SK-MEL-5 (cell line): Measurements from ENCODE around the gene ALPL. TPM values are rescaled to one million over a fixed set of nuclear protein-coding genes. Genes with fewer than 3 reads are reported as not detected.
"Not testable (repeated sequence)": the region's sequence is repeated elsewhere in the genome, so short reads cannot be mapped to it uniquely, and the experiment has no call there.

Experiments
- DNase-seq: peaks from one replicate; pipeline ENCODE4 v3.0.0-alpha.2; 2016; ENCODE audit warnings: low read depth, low spot score
- in situ Hi-C: cut with HindIII; loops from 2 replicates; pipeline ENCODE4 v1.10.0; 2016; ENCODE audit warnings: low sequenced_read_pairs, high pct_unique_total_duplicates, low pct_unique_long_range_greater_than_20kb
- polyA plus RNA-seq, 2 experiments: library from polyadenylated mRNA; depleted of rRNA; stranded (reverse); fragments of >200 nt; gene quantifications; 2 replicates each; pipeline ENCODE4 v1.2.3, GENCODE V29; 2015
- total RNA-seq: library from RNA; depleted of rRNA; stranded (reverse); fragments of >200 nt; shearing (Covaris generic); gene quantifications from 2 replicates; pipeline ENCODE4 v1.2.3, GENCODE V29; 2014; rRNA removed

ALPL gene
- 0.29 and 0.50 TPM in 2 replicates for total RNA-seq
- 0.43 and 0.95 TPM in 2 replicates for polyA plus RNA-seq (2015; cell fraction: cytosol; rRNA removed)
- not detected in 2 replicates for polyA plus RNA-seq (2015; cell fraction: nucleus; rRNA removed)

DNA sequence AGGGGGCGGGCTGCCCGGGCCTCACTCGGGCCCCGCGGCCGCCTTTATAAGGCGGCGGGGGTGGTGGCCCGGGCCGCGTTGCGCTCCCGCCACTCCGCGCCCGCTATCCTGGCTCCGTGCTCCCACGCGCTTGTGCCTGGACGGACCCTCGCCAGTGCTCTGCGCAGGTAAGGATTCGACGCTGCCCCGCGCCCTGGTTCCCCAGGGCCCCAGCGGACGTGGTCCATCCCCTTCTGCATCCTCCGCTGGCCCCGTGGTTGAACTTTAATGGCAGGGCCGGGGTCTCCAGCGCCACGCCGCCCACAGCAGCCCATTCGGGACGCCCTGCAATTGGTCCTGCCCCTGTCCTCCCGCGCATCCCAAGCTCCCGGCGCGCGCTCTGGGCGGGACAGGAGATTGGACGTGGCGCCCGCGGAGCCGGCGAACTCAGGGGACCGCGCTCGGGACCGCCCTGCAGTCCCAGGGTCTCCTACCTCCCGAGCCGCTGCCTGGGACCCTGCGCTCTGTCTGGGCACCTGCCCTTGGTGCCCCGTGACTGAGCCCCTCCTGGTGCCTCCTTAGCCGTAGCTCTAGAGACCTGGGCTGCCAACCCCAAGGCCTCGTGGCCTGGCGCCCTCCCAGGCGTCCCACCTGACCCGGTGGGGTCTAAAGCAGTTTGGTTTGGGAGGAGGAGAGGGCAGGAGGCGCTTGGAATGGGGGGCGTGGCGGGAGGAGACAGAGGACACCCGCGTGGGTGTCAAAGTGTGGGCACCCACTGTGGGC is at the start of gene ALPL:
Gene ALPL (plus strand): TSS at position 73 of the 762 bp plus-strand sequence. CDS start 44,659 bp downstream, outside the sequence.
- in situ Hi-C loops = no loop called here
- no peak for DNase-seq

DNA sequence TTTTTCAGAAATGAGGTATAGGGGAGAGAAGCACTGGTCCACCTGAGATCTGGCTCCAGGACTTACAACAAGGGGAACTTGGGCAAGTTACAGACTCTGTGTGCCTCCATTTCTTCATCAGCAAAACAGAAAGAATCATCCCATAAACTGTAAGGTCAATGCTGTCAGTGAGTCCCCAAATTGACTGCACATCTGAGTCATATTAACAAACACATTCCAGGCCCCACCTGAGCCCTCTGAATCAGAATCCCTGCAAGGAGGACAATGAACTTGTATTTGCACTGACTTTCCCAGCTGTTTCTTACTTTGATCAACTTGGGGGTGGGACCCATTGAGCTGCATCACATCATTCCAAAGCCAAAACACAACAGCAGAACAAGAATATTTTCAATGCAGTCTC is 44.1 kb upstream of the ALPL start:
- DNase-seq, in situ Hi-C loops: not testable (repeated sequence)

DNA sequence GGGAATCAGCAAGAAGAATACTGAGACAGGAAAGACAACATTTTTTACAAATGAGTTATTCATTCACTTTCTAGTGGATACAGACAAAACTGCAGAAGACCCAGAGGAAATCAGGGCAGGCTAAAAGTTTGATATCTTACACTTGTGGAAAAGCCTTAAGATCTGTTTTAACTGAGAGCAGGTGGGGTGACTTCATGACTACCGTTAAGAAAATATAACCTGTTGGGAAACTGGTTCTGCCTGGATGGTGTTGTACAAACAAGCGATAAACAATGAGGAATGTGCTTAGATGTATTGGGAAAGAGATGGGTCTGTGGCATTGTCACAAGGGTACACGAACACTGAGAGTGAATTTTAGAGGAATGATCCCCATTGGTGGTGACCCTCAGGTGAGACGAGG is 41.3 kb upstream of the ALPL start:
- DNase-seq, in situ Hi-C loops: not testable (repeated sequence)

DNA sequence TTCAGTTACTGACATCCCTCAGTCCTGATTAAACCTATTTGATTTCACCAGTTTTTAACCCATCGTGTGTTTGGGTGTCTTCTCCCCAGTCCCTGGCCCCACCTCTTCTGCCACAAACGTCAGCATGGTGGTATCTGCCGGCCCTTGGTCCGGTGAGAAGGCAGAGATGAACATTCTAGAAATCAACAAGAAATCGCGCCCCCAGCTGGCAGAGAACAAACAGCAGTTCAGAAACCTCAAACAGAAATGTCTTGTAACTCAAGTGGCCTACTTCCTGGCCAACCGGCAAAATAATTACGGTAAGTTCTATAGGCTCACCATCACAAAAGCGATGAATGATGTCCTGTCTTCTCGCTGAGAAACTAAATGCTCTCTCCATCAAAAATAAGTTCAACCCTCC is 40.6 kb upstream of the ALPL start:
- peak; percentile 66 for DNase-seq
- in situ Hi-C loops = no loop called here

DNA sequence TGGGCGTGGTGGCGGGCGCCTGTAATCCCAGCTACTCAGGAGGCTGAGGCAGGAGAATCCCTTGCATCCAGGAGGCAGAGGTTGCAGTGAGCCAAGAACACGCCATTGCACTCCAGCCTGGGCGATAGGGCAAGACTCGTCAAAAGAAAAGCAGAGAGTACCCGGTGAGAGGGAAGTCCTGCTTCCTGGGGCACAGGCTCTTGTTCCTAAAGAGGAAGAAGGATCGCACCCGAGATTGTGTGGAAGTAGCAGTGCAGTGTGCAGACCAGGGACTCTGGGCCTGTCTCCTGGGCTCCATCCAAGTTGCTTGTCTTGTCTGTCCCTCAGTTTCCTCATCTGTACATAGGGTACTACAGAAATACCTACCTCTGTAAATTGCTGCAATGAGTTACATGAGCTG is 39.6 kb upstream of the ALPL start:
- in situ Hi-C loops = no loop called here
- no peak for DNase-seq

DNA sequence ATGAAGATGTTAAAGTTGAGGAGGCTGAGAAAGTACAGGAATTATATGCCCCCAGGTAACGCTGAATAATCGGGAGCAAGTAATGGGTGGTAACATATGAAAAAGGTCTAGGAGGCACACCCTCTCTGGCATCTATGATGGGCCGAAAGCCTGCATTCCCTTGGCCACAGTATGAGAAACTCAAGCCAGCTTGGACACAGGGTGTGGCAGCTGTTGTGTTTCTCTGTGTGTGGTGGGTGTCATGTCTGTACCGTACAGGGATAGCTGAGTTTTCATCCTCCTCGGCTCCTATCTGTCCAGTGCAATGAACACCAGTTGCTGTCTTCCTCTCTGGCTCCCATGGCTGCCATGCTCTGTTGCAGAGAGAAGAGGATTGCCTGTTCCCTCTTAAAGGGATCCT is 36.4 kb upstream of the ALPL start:
- DNase-seq = no peak
- in situ Hi-C loops = no loop called here

DNA sequence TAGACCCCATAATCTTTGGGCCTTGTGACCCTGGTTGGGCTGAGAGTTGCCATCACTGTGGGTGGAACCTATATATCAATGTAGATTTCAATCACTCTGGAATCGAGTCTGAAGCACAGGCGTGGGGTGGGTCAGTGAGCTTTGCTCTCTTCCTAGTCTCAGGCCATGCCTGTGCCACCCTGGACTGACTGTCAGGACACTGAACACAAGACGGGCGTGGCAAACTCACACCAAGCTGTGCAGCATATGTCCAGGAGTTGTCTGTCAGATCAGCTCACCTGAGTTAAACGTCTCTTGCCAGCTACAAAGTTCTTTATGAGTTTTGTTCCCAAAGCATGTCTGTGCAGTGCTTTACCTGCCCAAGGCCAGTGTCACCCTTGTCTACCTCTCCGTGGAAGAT is 30.9 kb upstream of the ALPL start:
- in situ Hi-C loops = no loop called here
- DNase-seq = no peak

DNA sequence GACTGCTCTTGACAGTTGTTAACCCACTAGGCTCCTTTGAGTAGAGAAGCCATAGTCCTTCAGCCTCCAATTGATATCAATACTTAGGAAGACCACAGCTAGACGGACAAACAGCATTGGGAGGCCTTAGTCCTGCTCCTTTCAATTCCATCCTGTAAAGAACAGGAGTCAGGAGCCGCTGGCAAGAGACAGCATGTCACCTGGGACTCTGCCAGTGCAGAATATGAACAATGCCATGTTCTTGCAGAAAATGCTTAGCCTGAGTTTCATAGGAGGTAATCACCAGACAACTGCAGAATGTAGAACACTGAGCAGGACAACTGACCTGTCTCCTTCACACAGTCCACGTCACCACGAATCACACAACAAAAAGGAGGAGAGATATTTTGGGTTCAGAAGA is 25.3 kb upstream of the ALPL start:
- DNase-seq, in situ Hi-C loops: not testable (repeated sequence)

DNA sequence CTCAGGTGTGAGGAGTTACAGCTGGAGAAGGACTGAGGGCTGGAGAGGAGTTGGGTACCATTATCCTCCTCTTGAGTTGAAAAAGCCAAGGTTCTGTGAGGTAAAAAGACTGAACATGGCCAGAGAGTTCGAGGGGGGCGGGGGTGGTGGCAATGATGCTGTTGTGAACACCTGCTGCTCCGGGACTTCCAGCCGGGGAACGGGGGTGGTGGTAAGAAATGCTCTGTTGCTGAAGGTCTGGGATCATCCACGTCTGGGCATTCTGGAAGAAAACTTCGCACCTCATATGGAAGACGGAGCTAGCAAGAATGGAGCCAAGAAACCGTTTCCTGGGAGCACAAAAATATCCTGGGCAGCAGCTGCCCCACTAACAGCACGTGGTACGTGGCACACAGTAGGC is 20.1 kb upstream of the ALPL start:
- in situ Hi-C loops = no loop called here
- no peak for DNase-seq

DNA sequence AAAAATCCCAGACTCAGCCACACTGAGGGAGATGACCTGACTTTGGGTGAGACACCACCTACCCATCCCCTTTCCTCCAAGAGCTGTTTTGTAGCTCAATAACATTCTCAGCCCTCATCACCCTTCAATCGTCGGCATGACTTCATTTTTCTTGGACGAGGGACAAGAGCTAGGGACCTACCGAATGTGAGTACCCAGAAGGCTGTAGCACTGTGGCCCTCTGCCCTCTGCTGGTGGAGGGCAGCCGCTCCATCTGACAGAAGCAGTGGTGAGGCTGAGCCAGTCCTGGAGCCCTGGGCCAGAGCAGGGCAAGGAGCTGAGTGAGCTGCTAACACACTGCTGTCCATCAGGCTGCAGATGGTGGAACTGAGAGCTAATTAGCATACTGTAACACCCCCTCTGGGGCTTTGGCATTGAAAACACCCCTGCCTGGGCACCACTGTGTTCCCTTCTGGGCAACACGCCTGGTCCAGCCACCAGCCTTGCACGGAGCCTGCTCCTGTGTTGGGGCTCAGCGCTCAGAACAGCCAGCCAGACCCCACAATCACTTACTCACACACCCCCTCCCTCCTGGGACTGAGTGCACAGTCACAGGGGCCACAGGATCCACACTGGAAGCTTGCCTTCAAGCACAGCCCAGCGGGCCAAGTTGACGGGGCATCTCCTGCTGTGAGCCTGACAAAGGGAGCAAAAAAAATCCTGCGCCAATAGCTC is 18.3 kb upstream of the ALPL start:
- in situ Hi-C loops = no loop called here
- peak; percentile 71 for DNase-seq

DNA sequence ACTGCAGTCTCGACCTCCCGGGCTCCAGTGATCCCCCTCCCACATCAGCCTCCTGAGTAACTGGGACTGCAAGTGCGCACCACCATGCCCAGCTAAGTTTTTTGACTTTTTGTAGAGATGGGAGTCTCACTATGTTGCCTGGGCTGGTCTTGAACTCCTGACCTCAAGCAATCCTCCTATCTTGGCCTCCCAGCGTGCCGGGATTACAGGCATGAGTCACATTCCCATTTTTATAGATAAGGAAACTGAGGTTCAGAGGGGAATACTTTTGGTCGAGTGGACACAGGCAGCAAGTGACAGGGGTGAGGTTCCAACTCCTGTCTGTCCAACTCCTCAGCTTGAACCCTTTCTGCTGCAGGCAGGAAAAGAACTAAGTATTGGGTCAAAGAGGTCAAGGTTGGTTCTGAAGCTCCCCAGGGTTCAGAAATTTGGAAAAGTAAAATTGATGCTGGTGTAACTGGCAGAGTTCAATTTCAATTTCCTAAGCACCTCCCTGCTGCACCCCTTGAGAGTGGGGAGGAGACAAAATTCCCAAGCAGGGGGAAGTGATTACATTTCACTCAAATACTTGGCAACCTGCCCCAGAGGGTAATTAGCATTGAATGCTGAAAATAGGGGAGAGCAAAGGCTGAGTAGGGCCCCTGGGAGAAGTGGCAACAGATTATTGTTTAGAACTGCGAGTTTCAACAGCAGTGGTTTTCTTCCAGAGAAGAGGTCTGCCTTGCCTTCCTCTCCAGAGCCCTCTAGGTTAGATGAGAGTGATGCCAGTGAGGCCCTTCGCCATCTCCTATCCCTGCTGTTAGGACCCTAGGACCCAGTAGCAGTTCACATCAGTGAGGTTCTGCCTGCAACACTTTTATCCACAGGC is 17.5 kb upstream of the ALPL start:
- in situ Hi-C loops = no loop called here
- no peak for DNase-seq

DNA sequence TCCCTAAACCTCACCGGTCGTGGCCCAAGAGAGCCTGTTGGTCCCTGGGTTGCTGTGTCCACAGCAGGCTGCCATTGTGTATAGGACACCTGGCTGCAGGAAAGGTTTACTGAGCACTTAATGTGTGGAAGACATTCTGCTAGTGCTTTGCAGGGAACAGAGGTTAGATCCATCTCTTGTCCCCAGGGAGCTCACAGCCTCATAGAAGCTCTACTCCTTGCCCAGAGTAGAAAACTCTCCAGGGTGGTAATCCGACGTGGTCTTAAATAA is 16.9 kb upstream of the ALPL start:
- DNase-seq = no peak
- in situ Hi-C loops = no loop called here

DNA sequence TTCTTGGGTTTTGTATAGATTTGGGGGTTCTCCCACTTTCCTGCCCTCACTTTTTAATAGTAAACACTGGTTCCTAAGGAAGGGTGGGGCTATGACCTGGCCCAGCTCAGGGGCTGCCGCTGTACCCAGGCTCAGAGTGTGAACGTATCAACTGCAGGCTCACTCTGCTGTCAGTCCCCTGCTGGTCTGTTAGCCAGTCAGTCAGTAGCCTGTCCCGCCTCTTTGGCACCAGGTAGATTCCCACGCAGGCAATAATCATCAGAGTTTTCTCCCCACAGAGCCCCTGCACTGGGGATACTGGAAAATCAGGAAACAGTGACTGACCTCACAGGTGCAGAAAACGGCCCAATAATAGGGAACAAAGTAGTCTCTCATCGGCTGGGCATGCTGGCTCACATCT is 15.0 kb upstream of the ALPL start:
- in situ Hi-C loops = no loop called here
- no peak for DNase-seq

DNA sequence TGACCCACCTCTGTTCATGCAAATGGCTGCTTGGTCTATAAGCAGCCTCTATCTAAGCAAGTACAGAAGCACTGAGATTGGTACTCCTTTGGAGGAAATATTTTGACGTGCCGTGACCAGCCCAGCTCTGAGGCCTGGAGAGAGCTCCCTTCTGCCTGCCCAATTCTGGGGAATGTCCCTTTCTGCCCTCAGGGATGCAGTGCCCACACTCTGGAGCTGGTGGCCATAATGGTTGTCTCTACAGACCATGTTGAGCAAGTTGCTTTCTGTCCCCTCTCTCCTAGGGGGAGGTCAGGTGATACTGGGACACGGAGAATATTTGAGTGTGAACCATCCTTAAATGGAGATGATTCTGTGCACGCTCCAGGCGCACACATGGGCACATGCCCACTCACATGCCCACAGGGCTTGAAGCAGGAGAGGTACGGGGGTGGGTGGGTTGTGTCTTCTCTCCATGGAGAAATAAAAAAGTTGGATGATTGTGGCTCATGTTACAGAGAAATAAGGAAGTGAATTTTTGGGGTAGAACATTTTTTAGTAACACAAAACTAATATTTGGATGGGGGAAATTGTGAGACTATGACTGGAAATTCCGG is 13.9 kb upstream of the ALPL start:
- in situ Hi-C loops = no loop called here
- DNase-seq = no peak

DNA sequence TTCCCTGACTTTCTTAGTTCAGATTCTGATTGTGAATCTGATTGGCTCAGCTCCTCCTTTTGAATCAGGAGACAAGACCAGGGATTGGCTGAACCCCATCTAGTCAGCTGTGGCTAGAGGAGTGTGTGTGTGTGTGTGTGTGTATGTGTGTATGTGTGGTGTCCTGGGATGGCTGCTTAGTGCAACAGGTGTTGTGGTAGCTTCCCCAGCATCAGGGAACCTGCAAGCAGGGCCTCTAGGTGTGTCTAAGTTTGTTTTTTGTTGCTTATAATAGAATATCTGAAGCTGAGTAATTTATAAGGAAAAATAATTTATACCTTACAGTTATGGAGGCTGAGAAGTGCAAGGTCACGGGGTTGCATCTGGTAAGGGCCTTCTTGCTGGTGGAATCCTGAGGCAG is 13.2 kb upstream of the ALPL start:
- DNase-seq = no peak
- in situ Hi-C loops = no loop called here

DNA sequence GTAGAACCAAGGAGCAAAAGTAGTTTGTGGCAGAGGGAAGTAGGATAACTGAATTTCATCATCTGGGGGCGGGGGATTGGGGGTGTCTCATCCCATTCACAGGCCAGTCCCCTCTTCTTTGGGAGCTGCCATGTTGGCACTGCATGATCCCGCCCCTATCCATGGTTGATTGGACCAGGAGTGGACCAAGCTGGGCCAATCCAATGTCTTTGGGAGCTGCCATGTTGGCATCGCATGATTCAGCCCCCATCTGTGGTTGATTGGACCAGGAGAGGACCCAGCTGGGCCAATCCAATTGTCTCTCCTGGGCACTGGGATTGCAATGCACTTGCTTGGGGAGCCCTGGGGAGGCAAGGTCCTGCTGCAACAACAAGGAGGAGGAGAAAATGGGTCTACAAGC is 12.3 kb upstream of the ALPL start:
- in situ Hi-C loops = no loop called here
- peak; percentile 25 for DNase-seq

DNA sequence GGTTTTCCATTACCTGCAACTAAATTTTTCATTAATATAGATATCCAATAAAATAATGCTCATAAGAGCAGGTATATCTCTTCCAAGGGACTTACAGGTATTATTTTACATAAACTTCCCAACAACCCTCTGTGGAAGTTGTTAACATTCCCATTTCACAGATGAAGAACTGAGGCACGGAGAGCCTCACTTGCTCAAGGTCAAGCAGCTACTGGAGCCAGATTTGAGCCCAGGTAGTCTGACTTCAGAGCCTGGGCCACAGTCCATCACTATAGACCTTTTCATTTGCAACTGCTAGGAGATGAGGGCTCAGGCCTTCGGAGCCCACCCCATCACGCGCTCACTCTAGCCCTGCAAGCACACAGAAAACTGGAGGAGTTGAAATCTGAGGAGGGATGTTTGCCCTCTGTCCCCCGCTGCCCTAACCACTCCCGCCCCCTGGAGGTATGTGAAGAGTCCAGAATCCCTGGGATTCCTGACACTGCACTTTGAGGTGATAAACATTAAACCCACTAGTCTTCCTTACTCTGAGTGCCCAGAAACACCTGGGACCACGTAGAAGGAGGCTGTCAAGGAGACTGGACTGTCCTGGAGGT is 11.7 kb upstream of the ALPL start:
- DNase-seq = no peak
- in situ Hi-C loops = no loop called here
